Hepatocyte (in vitro differentiated cells): Measurements from ENCODE around the gene MAST4. TPM values are rescaled to one million over a fixed set of nuclear protein-coding genes. Genes with fewer than 3 reads are reported as not detected.

Source experiments
- DNase-seq: peaks from one replicate; pipeline ENCODE4 v3.0.0-alpha.2; 2016; ENCODE audit warnings: low spot score
- H2AFZ ChIP-seq: fragments of 200-600 bp; sonication (generic); 2 replicates; pipeline ENCODE4 v1.6.0; 2016; ENCODE audit warnings: antibody characterized with exemption, mild to moderate bottlenecking
- H3K27ac ChIP-seq: fragments of 200-600 bp; sonication (generic); 2 replicates; pipeline ENCODE4 v1.5.1; 2016; ENCODE audit warnings: mild to moderate bottlenecking
- H3K27me3 ChIP-seq: fragments of 200-600 bp; sonication (generic); 2 replicates; pipeline ENCODE4 v1.6.1; 2016
- H3K36me3 ChIP-seq: fragments of 200-600 bp; sonication (generic); replicated peaks from 2 replicates; pipeline ENCODE4 v1.5.1; 2016; ENCODE audit warnings: low read depth; ENCODE audit not compliant: insufficient read depth
- H3K4me1 ChIP-seq: fragments of 200-600 bp; sonication (generic); 2 replicates; pipeline ENCODE4 v1.5.1; 2016; ENCODE audit warnings: mild to moderate bottlenecking, moderate library complexity; ENCODE audit not compliant: insufficient read depth
- H3K4me2 ChIP-seq: fragments of 200-600 bp; sonication (generic); 2 replicates; pipeline ENCODE4 v1.6.0; 2016
- H3K4me3 ChIP-seq: fragments of 200-600 bp; sonication (generic); 2 replicates; pipeline ENCODE4 v1.5.1; 2016; ENCODE audit warnings: mild to moderate bottlenecking
- H3K79me2 ChIP-seq: fragments of 200-600 bp; sonication (generic); 2 replicates; pipeline ENCODE4 v1.6.0; 2017; ENCODE audit warnings: mild to moderate bottlenecking
- H3K9me2 ChIP-seq: fragments of 200-600 bp; sonication (generic); replicated peaks from 2 replicates; pipeline ENCODE4 v1.6.0; 2017; ENCODE audit warnings: mild to moderate bottlenecking; ENCODE audit not compliant: insufficient read depth
- H3K9me3 ChIP-seq: fragments of 200-600 bp; sonication (generic); 2 replicates; pipeline ENCODE4 v1.5.1; 2016; ENCODE audit warnings: low read depth, mild to moderate bottlenecking
- H4K20me1 ChIP-seq: fragments of 200-600 bp; sonication (generic); 2 replicates; pipeline ENCODE4 v1.6.0; 2016; ENCODE audit warnings: mild to moderate bottlenecking; ENCODE audit not compliant: insufficient read depth, poor library complexity, severe bottlenecking
- CTCF ChIP-seq: fragments of 200-600 bp; sonication (generic); IDR thresholded peaks from 2 replicates; pipeline ENCODE4 v1.5.1; 2016; ENCODE audit warnings: antibody characterized with exemption, mild to moderate bottlenecking; ENCODE audit not compliant: poor library complexity
- EZH2 ChIP-seq: fragments of 200-600 bp; sonication (generic); IDR thresholded peaks from 2 replicates; pipeline ENCODE4 v1.6.1; 2016; ENCODE audit warnings: antibody characterized with exemption, mild to moderate bottlenecking, borderline replicate concordance
- EZH2phosphoT487 ChIP-seq: fragments of 200-600 bp; sonication (generic); IDR thresholded peaks from one replicate; pipeline ENCODE4 v1.6.1; 2018; ENCODE audit warnings: antibody characterized with exemption, mild to moderate bottlenecking, low read depth, moderate library complexity; ENCODE audit not compliant: unreplicated experiment, severe bottlenecking
- WGBS: methylation state at CpG from one replicate; pipeline ENCODE4 v1.1.6; 2016; ENCODE audit warnings: low lambda C conversion rate; ENCODE audit errors: missing lambda C conversion rate; 5-methylcytosine and 5-hydroxymethylcytosine counted together
- polyA plus RNA-seq: library from polyadenylated mRNA; unstranded; fragments of >200 nt; fragmentation: Nextera tagmentation; extraction: Ambion mirVana; gene quantifications from 2 replicates; pipeline ENCODE4 v1.2.1, GENCODE V29; 2016
- total RNA-seq: library from RNA; depleted of rRNA; stranded (reverse); fragments of >200 nt; gene quantifications from 2 replicates; pipeline ENCODE4 v1.2.3, GENCODE V29; 2014

The MAST4 gene
- total and polyA plus RNA-seq, 2 experiments from 2014 or later = 11.7 to 13.2 TPM

- Histone ChIP-seq H3K36me3 (no peaks in the 10 kb centered on the region), H3K4me3 (no peak overlapping the region), H3K27ac (no peak overlapping the region), H3K9me3 (no peaks in the 10 kb centered on the region), H3K4me2 (no peak overlapping the region), H2AFZ (no peak overlapping the region), H3K4me1 (no peaks in the 10 kb centered on the region), H3K79me2 (no peaks in the 10 kb centered on the region), H3K9me2 (no peaks in the 10 kb centered on the region), H3K27me3 (no peaks in the 10 kb centered on the region), H4K20me1 (no peaks in the 10 kb centered on the region)
- no peak for DNase-seq
- no peak for TF ChIP-seq EZH2phosphoT487
- TF ChIP-seq EZH2 = no peak
- TF ChIP-seq CTCF = no peak
- 91% methylated on average over 2 of the region's 2 CpGs for WGBS
Observed at GRCh38 chr5:67106626-67107342, 510.6 kb downstream of the MAST4 start.

- Histone ChIP-seq H3K79me2 (no peaks in the 10 kb centered on the region), H3K27me3 (no peaks in the 10 kb centered on the region), H3K4me2 (no peak overlapping the region), H3K9me3 (no peaks in the 10 kb centered on the region), H4K20me1 (no peaks in the 10 kb centered on the region), H3K27ac (no peak overlapping the region), H3K36me3 (no peaks in the 10 kb centered on the region), H3K4me3 (no peak overlapping the region), H3K4me1 (no peaks in the 10 kb centered on the region), H3K9me2 (no peaks in the 10 kb centered on the region), H2AFZ (no peak overlapping the region)
- WGBS = 80% methylated on average over 1 of the region's 1 CpG
- TF ChIP-seq EZH2 (no peak), EZH2phosphoT487 (no peak), CTCF (no peak)
- DNase-seq = no peak
Observed at GRCh38 chr5:67111779-67112178, 515.6 kb downstream of the MAST4 start.

- Histone ChIP-seq H3K27me3 (no peaks in the 10 kb centered on the region), H3K27ac (no peak overlapping the region), H3K79me2 (no peaks in the 10 kb centered on the region), H3K9me2 (no peaks in the 10 kb centered on the region), H3K4me3 (no peak overlapping the region), H3K4me2 (no peak overlapping the region), H2AFZ (no peak overlapping the region), H3K36me3 (no peaks in the 10 kb centered on the region), H3K9me3 (no peaks in the 10 kb centered on the region), H4K20me1 (no peaks in the 10 kb centered on the region), H3K4me1 (no peaks in the 10 kb centered on the region)
- 72% methylated on average over 3 of the region's 3 CpGs for WGBS
- DNase-seq = no peak
- no peak for TF ChIP-seq CTCF
- no peak for TF ChIP-seq EZH2phosphoT487
- TF ChIP-seq EZH2 = no peak
Observed at GRCh38 chr5:67115246-67115645, 519.1 kb downstream of the MAST4 start.
